ENCODE data around the gene ORMDL2.

- TF ChIP-seq CTCF (IDR thresholded peaks at IDR 0.05; ENCODE audit: low read depth, low read length) (no peak), EZH2phosphoT487 (IDR thresholded peaks at IDR 0.05; ENCODE audit: low read depth) (no peak)
Measured at GRCh38 chr12:55840581-55841351, 22.9 kb downstream of the ORMDL2 start.

Measured in OCI-LY3 (cell line).